ENCODE data around the gene SLC9B1. TPM values are rescaled to one million over a fixed set of nuclear protein-coding genes. Genes with fewer than 3 reads are reported as not detected.
A peak's percentile ranks its signal among the peaks of the same experiment; 100 is the strongest.
"Not testable (repeated sequence)": the region's sequence is repeated elsewhere in the genome, so short reads cannot be mapped to it uniquely, and the experiment has no call there.

SLC9B1 gene
- total and polyA plus RNA-seq, 7 experiments from 2014 or later = 1.4 to 7.2 (median 3.4) TPM

GRCh38 chr4:102865327-102865726 lies 154.2 kb downstream of the SLC9B1 start:
- H3K4me1 Mint-ChIP-seq = peaks cover 24 to 64% (median 52%) of the 10 kb centered on the region in 7 donors
- H3K27me3 ChIP-seq (ENCODE audit: control insufficient read depth in 2 of 2, insufficient read depth in 2 of 2, low read length in 2 of 2); H3K36me3 ChIP-seq (ENCODE audit: control insufficient read depth in 2 of 3, insufficient read depth in 3 of 3, low read length in 3 of 3); CTCF ChIA-PET; H3K27me3 Mint-ChIP-seq; H3K27ac ChIP-seq (ENCODE audit: low read depth, low read length); ATAC-seq; H3K4me3 ChIP-seq (ENCODE audit: low read length); DNase-seq; H3K9me3 ChIP-seq (ENCODE audit: control insufficient read depth in 2 of 3, low read length in 3 of 3): not testable (repeated sequence)
- H3K4me1 ChIP-seq (ENCODE audit: control insufficient read depth in 2 of 2, insufficient read depth in 2 of 2, low read length in 2 of 2) = peaks cover 16 to 21% of the 10 kb centered on the region in 2 donors
- POLR2A ChIA-PET = interaction anchor here (0.6 to 1.1 kb wide), 4 partner anchors 37 to 1517 kb away, joined by 3 to 4 read pairs (median 3); partner anchors contain the start of gene MANBA
- peaks cover 0 to 18% (median 4%) of the 10 kb centered on the region in 11 donors for H3K9me3 Mint-ChIP-seq
- H3K4me3 Mint-ChIP-seq = peak overlapping the region; percentile 9 to 100 (median 25)
- intact Hi-C loops (cut with micrococcal nuclease) = loop anchor here (5.0 kb wide), 2 partner anchors 212 to 268 kb away; partner anchors contain the start of gene SLC9B2 (in 1 of the 2)
- H3K27ac Mint-ChIP-seq = peak overlapping the region in 6 of 9 donors; percentile 58 to 99 (median 70)
- peaks cover 3 to 42% (median 8%) of the 10 kb centered on the region in 5 donors for H3K36me3 Mint-ChIP-seq

GRCh38 chr4:102862747-102863146 lies 156.8 kb downstream of the SLC9B1 start:
- Histone ChIP-seq H3K9me3 (ENCODE audit: control insufficient read depth in 2 of 3, low read length in 3 of 3) (peaks cover 0 to 10% (median 0%) of the 10 kb centered on the region in 3 experiments), H3K4me3 (ENCODE audit: low read length) (no peak overlapping the region), H3K27ac (ENCODE audit: low read depth, low read length) (no peak overlapping the region), H3K36me3 (ENCODE audit: control insufficient read depth in 2 of 3, insufficient read depth in 3 of 3, low read length in 3 of 3) (no peaks in the 10 kb centered on the region), H3K27me3 (ENCODE audit: control insufficient read depth in 2 of 2, insufficient read depth in 2 of 2, low read length in 2 of 2) (no peaks in the 10 kb centered on the region), H3K4me1 (ENCODE audit: control insufficient read depth in 2 of 2, insufficient read depth in 2 of 2, low read length in 2 of 2) (peaks cover 8 to 10% of the 10 kb centered on the region in 2 donors)
- no peak for ATAC-seq
- Mint-ChIP-seq H3K27me3 (no peaks in the 10 kb centered on the region), H3K4me3 (no peak overlapping the region), H3K27ac (no peak overlapping the region), H3K9me3 (peaks cover 6 to 31% (median 19%) of the 10 kb centered on the region in 11 donors), H3K36me3 (peaks cover 18 to 58% (median 22%) of the 10 kb centered on the region in 5 donors), H3K4me1 (peaks cover 16 to 42% (median 41%) of the 10 kb centered on the region in 7 donors)
- CTCF ChIA-PET = no interaction called here
- intact Hi-C loops (cut with micrococcal nuclease) = loop anchor here in 1 of 2 donors (1.0 kb wide), 1 partner anchor 27 kb away; no protein-coding TSS in a partner anchor
- POLR2A ChIA-PET = interaction anchor here (0.7 to 1.0 kb wide), 2 partner anchors 35 to 142 kb away, joined by 3 to 5 read pairs; partner anchors contain the start of gene UBE2D3
- no peak for DNase-seq

- CTCF ChIA-PET = no interaction called here
- Histone ChIP-seq H3K27ac (ENCODE audit: low read depth, low read length) (no peak overlapping the region), H3K4me3 (ENCODE audit: low read length) (no peak overlapping the region), H3K27me3 (ENCODE audit: control insufficient read depth in 2 of 2, insufficient read depth in 2 of 2, low read length in 2 of 2) (no peaks in the 10 kb centered on the region), H3K36me3 (ENCODE audit: control insufficient read depth in 2 of 3, insufficient read depth in 3 of 3, low read length in 3 of 3) (no peaks in the 10 kb centered on the region), H3K4me1 (ENCODE audit: control insufficient read depth in 2 of 2, insufficient read depth in 2 of 2, low read length in 2 of 2) (peaks cover 4 to 5% of the 10 kb centered on the region in 2 donors), H3K9me3 (ENCODE audit: control insufficient read depth in 2 of 3, low read length in 3 of 3) (peaks cover 0 to 10% (median 0%) of the 10 kb centered on the region in 3 experiments)
- no peak overlapping the region for H3K4me3 Mint-ChIP-seq
- ATAC-seq (peak; percentile 38), DNase-seq (no peak)
- peaks cover 18 to 58% (median 22%) of the 10 kb centered on the region in 5 donors for H3K36me3 Mint-ChIP-seq
- intact Hi-C loops (cut with micrococcal nuclease) = loop anchor here in 1 of 2 donors (1.0 kb wide), 1 partner anchor 27 kb away; no protein-coding TSS in a partner anchor
- no peak overlapping the region for H3K27ac Mint-ChIP-seq
- H3K27me3 Mint-ChIP-seq = no peaks in the 10 kb centered on the region
- H3K4me1 Mint-ChIP-seq = peaks cover 16 to 35% (median 34%) of the 10 kb centered on the region in 7 donors
- POLR2A ChIA-PET = interaction anchor here (1.0 kb wide), 1 partner anchor 34 kb away, joined by 5 read pairs; the partner anchor contains the start of gene UBE2D3
- H3K9me3 Mint-ChIP-seq = peaks cover 6 to 31% (median 19%) of the 10 kb centered on the region in 11 donors
Observed at GRCh38 chr4:102862016-102862415, 157.5 kb downstream of the SLC9B1 start.

- Mint-ChIP-seq H3K9me3 (peaks cover 6 to 31% (median 19%) of the 10 kb centered on the region in 11 donors), H3K4me1 (peaks cover 15 to 23% (median 22%) of the 10 kb centered on the region in 7 donors), H3K4me3 (no peak overlapping the region), H3K36me3 (peaks cover 18 to 58% (median 22%) of the 10 kb centered on the region in 5 donors), H3K27me3 (no peaks in the 10 kb centered on the region), H3K27ac (no peak overlapping the region)
- peaks cover 0 to 10% (median 0%) of the 10 kb centered on the region in 3 experiments for H3K9me3 ChIP-seq (ENCODE audit: control insufficient read depth in 2 of 3, low read length in 3 of 3)
- ChIA-PET POLR2A (interaction anchor here (0.5 to 1.1 kb wide), 5 partner anchors 8 to 1703 kb away, joined by 3 read pairs; no protein-coding TSS in a partner anchor), CTCF (no interaction called here)
- peaks cover 0 to 5% of the 10 kb centered on the region in 2 donors for H3K4me1 ChIP-seq (ENCODE audit: control insufficient read depth in 2 of 2, insufficient read depth in 2 of 2, low read length in 2 of 2)
- H3K27ac ChIP-seq (ENCODE audit: low read depth, low read length) = no peak overlapping the region
- ATAC-seq = no peak
- no peak for DNase-seq
- H3K4me3 ChIP-seq (ENCODE audit: low read length) = no peak overlapping the region
- no peaks in the 10 kb centered on the region for H3K27me3 ChIP-seq (ENCODE audit: control insufficient read depth in 2 of 2, insufficient read depth in 2 of 2, low read length in 2 of 2)
- intact Hi-C loops (cut with micrococcal nuclease) = no loop called here
- H3K36me3 ChIP-seq (ENCODE audit: control insufficient read depth in 2 of 3, insufficient read depth in 3 of 3, low read length in 3 of 3) = no peaks in the 10 kb centered on the region
Observed at GRCh38 chr4:102860611-102861324, 158.7 kb downstream of the SLC9B1 start.

- no peaks in the 10 kb centered on the region for H3K27me3 Mint-ChIP-seq
- no peak overlapping the region for H3K27ac Mint-ChIP-seq
- H3K36me3 Mint-ChIP-seq = peaks cover 17 to 54% (median 19%) of the 10 kb centered on the region in 5 donors
- peaks cover 6 to 24% (median 19%) of the 10 kb centered on the region in 11 donors for H3K9me3 Mint-ChIP-seq
- no peaks in the 10 kb centered on the region for H3K27me3 ChIP-seq (ENCODE audit: control insufficient read depth in 2 of 2, insufficient read depth in 2 of 2, low read length in 2 of 2)
- H3K4me1 Mint-ChIP-seq = peaks cover 0 to 9% (median 3%) of the 10 kb centered on the region in 7 donors
- H3K27ac ChIP-seq (ENCODE audit: low read depth, low read length) = no peak overlapping the region
- ChIA-PET POLR2A (interaction anchor here (1.0 to 1.2 kb wide), 2 partner anchors 21 to 31 kb away, joined by 3 to 4 read pairs; no protein-coding TSS in a partner anchor), CTCF (no interaction called here)
- H3K4me1 ChIP-seq (ENCODE audit: control insufficient read depth in 2 of 2, insufficient read depth in 2 of 2, low read length in 2 of 2) = no peaks in the 10 kb centered on the region
- peaks cover 0 to 10% (median 0%) of the 10 kb centered on the region in 3 experiments for H3K9me3 ChIP-seq (ENCODE audit: control insufficient read depth in 2 of 3, low read length in 3 of 3)
- no peak for ATAC-seq
- no peak overlapping the region for H3K4me3 ChIP-seq (ENCODE audit: low read length)
- no peaks in the 10 kb centered on the region for H3K36me3 ChIP-seq (ENCODE audit: control insufficient read depth in 2 of 3, insufficient read depth in 3 of 3, low read length in 3 of 3)
- H3K4me3 Mint-ChIP-seq = no peak overlapping the region
- intact Hi-C loops (cut with micrococcal nuclease) = no loop called here
- DNase-seq = no peak
Observed at GRCh38 chr4:102858828-102859464, 160.6 kb downstream of the SLC9B1 start.
